DND-41 (cell line): Measurements from ENCODE around the gene NLRC3.

Experiments
- ATAC-seq: fragments of 200-7000 bp; cut with Tn5 transposase; 3 replicates; pipeline ENCODE4 v1.9.1; 2021; ENCODE audit warnings: low read depth; ENCODE audit not compliant: insufficient read depth
- DNase-seq: peaks from one replicate; pipeline ENCODE4 v3.0.0-alpha.2; 2020
- H2AFZ ChIP-seq: 2 replicates; pipeline ENCODE4 v1.6.0; 2012; ENCODE audit warnings: low read depth, low read length
- H3K27ac ChIP-seq: 2 replicates; pipeline ENCODE4 v1.5.1; 2012; ENCODE audit warnings: low read length, inconsistent platforms
- H3K27me3 ChIP-seq: fragments of 200-600 bp; sonication (generic); 2 replicates; pipeline ENCODE4 v1.6.0; 2012; ENCODE audit warnings: low read length, mild to moderate bottlenecking, inconsistent platforms; ENCODE audit not compliant: insufficient read depth, poor library complexity
- H3K36me3 ChIP-seq: 2 replicates; pipeline ENCODE4 v1.5.1; 2012; ENCODE audit warnings: low read length, inconsistent platforms; ENCODE audit not compliant: insufficient read depth
- H3K4me1 ChIP-seq: 2 replicates; pipeline ENCODE4 v1.5.1; 2012; ENCODE audit warnings: mild to moderate bottlenecking, low read length; ENCODE audit not compliant: insufficient read depth
- H3K4me2 ChIP-seq: 2 replicates; pipeline ENCODE4 v1.6.0; 2012; ENCODE audit warnings: mild to moderate bottlenecking, moderate library complexity, low read length, inconsistent platforms; ENCODE audit not compliant: insufficient read depth
- H3K4me3 ChIP-seq, 2 experiments: fragments of 200-600 bp in 1 of 2; shearing (Covaris generic) in 1 of 2; 2 replicates each; pipeline ENCODE4 v1.5.1; 2012 to 2016; ENCODE audit warnings: inconsistent platforms in 2 of 2, low read length in 2 of 2, mild to moderate bottlenecking in 2 of 2, low read depth in 1 of 2, moderate library complexity in 1 of 2
- H3K79me2 ChIP-seq: 2 replicates; pipeline ENCODE4 v1.6.0; 2012; ENCODE audit warnings: low read length, inconsistent platforms; ENCODE audit not compliant: insufficient read depth
- H3K9ac ChIP-seq: 2 replicates; pipeline ENCODE4 v1.6.0; 2012; ENCODE audit warnings: low read depth, mild to moderate bottlenecking, inconsistent platforms, low read length, moderate library complexity
- H3K9me3 ChIP-seq: 2 replicates; pipeline ENCODE4 v1.5.1; 2012; ENCODE audit warnings: low read length, moderate library complexity, mild to moderate bottlenecking, inconsistent platforms; ENCODE audit not compliant: insufficient read depth, severe bottlenecking
- H4K20me1 ChIP-seq: 2 replicates; pipeline ENCODE4 v1.6.0; 2012; ENCODE audit warnings: low read length; ENCODE audit not compliant: insufficient read depth
- CTCF ChIP-seq: IDR thresholded peaks from 2 replicates; pipeline ENCODE4 v1.5.1; 2012; ENCODE audit warnings: borderline replicate concordance, low read length, moderate library complexity, mild to moderate bottlenecking; ENCODE audit not compliant: poor library complexity, severe bottlenecking; ENCODE audit errors: extremely low read depth
- EZH2 ChIP-seq: IDR thresholded peaks from 3 replicates; pipeline ENCODE4 v1.6.1; 2012; ENCODE audit warnings: borderline replicate concordance, low read depth, mild to moderate bottlenecking, moderate library complexity, low read length, inconsistent platforms; ENCODE audit not compliant: severe bottlenecking

Gene NLRC3

GRCh38 chr16:3554351-3554928 is 22.8 kb downstream of the NLRC3 start:
- H4K20me1 ChIP-seq, result no peaks in the 10 kb centered on the region
- H3K36me3 ChIP-seq, result peaks cover 57% of the 10 kb centered on the region
- no peaks in the 10 kb centered on the region for H3K79me2 ChIP-seq
- H3K27ac ChIP-seq, result no peak overlapping the region
- H3K4me3 ChIP-seq, result no peak overlapping the region
- no peaks in the 10 kb centered on the region for H3K27me3 ChIP-seq
- TF ChIP-seq CTCF (no peak), EZH2 (no peak)
- DNase-seq (no peak), ATAC-seq (no peak)
- H2AFZ ChIP-seq, result no peak overlapping the region
- H3K9me3 ChIP-seq, result no peaks in the 10 kb centered on the region
- no peak overlapping the region for H3K4me2 ChIP-seq
- H3K9ac ChIP-seq, result no peak overlapping the region
- H3K4me1 ChIP-seq, result no peaks in the 10 kb centered on the region

GRCh38 chr16:3553138-3553923 is 23.9 kb downstream of the NLRC3 start:
- Histone ChIP-seq H3K9me3 (no peaks in the 10 kb centered on the region), H3K4me3 (no peak overlapping the region), H3K9ac (no peak overlapping the region), H3K79me2 (no peaks in the 10 kb centered on the region), H2AFZ (no peak overlapping the region), H3K4me2 (no peak overlapping the region), H3K27ac (no peak overlapping the region), H3K27me3 (no peaks in the 10 kb centered on the region), H4K20me1 (no peaks in the 10 kb centered on the region), H3K4me1 (no peaks in the 10 kb centered on the region), H3K36me3 (peaks cover 68% of the 10 kb centered on the region)
- ATAC-seq (no peak), DNase-seq (no peak)
- no peak for TF ChIP-seq CTCF

- H4K20me1 ChIP-seq, result no peaks in the 10 kb centered on the region
- ATAC-seq, result no peak
- H3K36me3 ChIP-seq, result peaks cover 62% of the 10 kb centered on the region
- no peak overlapping the region for H3K4me2 ChIP-seq
- H3K27me3 ChIP-seq, result no peaks in the 10 kb centered on the region
- no peak overlapping the region for H3K4me3 ChIP-seq
- DNase-seq, result no peak
- no peak for TF ChIP-seq EZH2
- no peak for TF ChIP-seq CTCF
- no peak overlapping the region for H3K27ac ChIP-seq
- no peaks in the 10 kb centered on the region for H3K4me1 ChIP-seq
- H2AFZ ChIP-seq, result no peak overlapping the region
- H3K79me2 ChIP-seq, result no peaks in the 10 kb centered on the region
- H3K9me3 ChIP-seq, result no peaks in the 10 kb centered on the region
- H3K9ac ChIP-seq, result no peak overlapping the region
These were observed 26.1 kb downstream of the NLRC3 start for GRCh38 chr16:3550851-3551847.
